GM19025 (cell line): ENCODE data around the gene CYP4F2.
"Not testable (repeated sequence)": the region's sequence is repeated elsewhere in the genome, so short reads cannot be mapped to it uniquely, and the experiment has no call there.

Experiments used
- ATAC-seq: cut with Tn5 transposase; IDR thresholded peaks from one replicate; pipeline ENCODE4 v1.9.1; 2021; ENCODE audit warnings: mild to moderate bottlenecking, low read depth, moderate library complexity; ENCODE audit not compliant: unreplicated experiment

Gene CYP4F2

GRCh38 chr19:15862444-15862843 is 35.4 kb downstream of the CYP4F2 start:
- ATAC-seq = no peak

- ATAC-seq = no peak
These were observed 37.4 kb downstream of the CYP4F2 start for GRCh38 chr19:15860522-15860921.

- no peak for ATAC-seq
These were observed 38.7 kb downstream of the CYP4F2 start for GRCh38 chr19:15859187-15859586.

- ATAC-seq = no peak
These were observed 47.5 kb downstream of the CYP4F2 start for GRCh38 chr19:15850385-15850784.

GRCh38 chr19:15846923-15847322 is 51.0 kb downstream of the CYP4F2 start:
- ATAC-seq = no peak

- ATAC-seq = not testable (repeated sequence)
These were observed 54.0 kb downstream of the CYP4F2 start for GRCh38 chr19:15843894-15844222.

GRCh38 chr19:15843203-15843893 is 54.5 kb downstream of the CYP4F2 start:
- no peak for ATAC-seq

GRCh38 chr19:15841875-15842569 is 55.9 kb downstream of the CYP4F2 start:
- no peak for ATAC-seq

- ATAC-seq = no peak
These were observed 57.0 kb downstream of the CYP4F2 start for GRCh38 chr19:15840833-15841232.

- ATAC-seq = not testable (repeated sequence)
These were observed 58.0 kb downstream of the CYP4F2 start for GRCh38 chr19:15839888-15840287.

- no peak for ATAC-seq
These were observed 59.5 kb downstream of the CYP4F2 start for GRCh38 chr19:15838351-15838750.

- ATAC-seq = no peak
These were observed 60.6 kb downstream of the CYP4F2 start for GRCh38 chr19:15837221-15837731.

- peak; percentile 94 for ATAC-seq
These were observed 61.3 kb downstream of the CYP4F2 start for GRCh38 chr19:15836330-15837220.

- not testable (repeated sequence) for ATAC-seq
These were observed 62.1 kb downstream of the CYP4F2 start for GRCh38 chr19:15835565-15836329.

GRCh38 chr19:15834232-15834631 is 63.6 kb downstream of the CYP4F2 start:
- not testable (repeated sequence) for ATAC-seq

- ATAC-seq = no peak
These were observed 66.2 kb downstream of the CYP4F2 start for GRCh38 chr19:15831626-15832025.

GRCh38 chr19:15829786-15830185 is 68.1 kb downstream of the CYP4F2 start:
- no peak for ATAC-seq

GRCh38 chr19:15829306-15829698 is 68.6 kb downstream of the CYP4F2 start:
- ATAC-seq = no peak

GRCh38 chr19:15828611-15829305 is 69.1 kb downstream of the CYP4F2 start:
- ATAC-seq = not testable (repeated sequence)
